Inflammatory macrophage treated with lipopolysaccharide for 1 hour (primary cell): Measurements from ENCODE around the gene TFIP11.

ENCODE experiments used
- DNase-seq, 2 donors: peaks; one replicate each; pipeline ENCODE4 v3.0.0-alpha.2; 2020 to 2022

TFIP11 gene

DNA sequence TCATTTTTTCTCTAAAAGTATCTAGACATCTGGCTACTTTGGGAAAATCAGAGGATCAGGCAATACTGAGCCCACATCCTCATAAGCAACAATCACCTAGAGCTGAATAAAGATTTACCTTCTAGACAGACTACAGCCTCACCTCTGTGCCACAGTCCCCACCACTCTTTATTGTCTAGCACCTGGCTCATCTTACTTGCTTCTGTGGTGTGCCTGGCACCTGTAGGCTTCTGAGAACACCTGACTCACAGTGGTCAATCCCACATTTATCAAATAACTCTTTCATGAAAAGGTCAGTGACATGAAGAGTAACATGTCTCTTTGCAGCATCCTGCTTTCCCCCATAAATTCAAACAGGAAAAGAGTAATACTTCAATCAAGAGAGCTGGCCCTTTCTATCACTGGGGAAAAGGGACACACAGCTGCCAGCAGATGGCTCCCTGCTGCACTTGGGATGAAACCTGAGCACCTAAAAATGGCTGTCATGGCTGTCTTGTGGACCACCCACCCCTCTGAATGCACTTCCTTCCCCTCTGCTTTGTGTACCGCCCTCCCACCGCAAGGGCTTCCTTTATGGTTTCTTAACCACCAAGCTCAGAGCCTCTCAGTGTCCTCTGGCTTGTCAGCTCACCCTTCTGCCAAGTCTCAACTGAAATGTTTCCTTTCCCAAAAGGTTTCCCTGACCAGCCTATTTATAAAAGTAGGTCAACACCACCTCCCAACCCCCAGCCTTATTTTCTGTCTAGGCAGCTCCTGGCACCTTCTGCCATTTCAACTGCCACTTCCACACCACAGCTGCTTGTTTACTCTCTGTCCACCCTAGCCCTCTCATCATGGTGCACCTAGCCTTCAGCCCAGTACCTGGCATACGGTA, 9.3 kb downstream of the TFIP11 start:
- peak; percentile 31 to 35 for DNase-seq

DNA sequence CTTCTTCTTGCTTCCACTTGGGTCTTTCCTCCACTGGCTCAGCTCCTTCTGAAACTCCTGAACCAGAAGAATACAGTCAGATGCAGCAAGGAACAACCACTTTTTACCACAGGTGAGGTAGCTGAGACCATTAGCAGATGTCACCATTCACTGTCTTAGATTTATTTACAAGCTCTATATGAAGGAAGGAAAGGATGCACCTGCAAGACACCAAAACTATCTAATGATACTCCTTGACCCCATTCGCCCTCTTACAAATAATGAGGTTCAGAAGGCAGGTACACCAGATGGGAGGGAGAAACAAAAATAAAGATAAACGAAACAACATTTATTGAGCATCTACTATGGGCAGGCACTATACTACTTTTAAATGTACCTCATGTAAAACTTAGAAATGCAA, 10.3 kb downstream of the TFIP11 start:
- DNase-seq, result no peak

DNA sequence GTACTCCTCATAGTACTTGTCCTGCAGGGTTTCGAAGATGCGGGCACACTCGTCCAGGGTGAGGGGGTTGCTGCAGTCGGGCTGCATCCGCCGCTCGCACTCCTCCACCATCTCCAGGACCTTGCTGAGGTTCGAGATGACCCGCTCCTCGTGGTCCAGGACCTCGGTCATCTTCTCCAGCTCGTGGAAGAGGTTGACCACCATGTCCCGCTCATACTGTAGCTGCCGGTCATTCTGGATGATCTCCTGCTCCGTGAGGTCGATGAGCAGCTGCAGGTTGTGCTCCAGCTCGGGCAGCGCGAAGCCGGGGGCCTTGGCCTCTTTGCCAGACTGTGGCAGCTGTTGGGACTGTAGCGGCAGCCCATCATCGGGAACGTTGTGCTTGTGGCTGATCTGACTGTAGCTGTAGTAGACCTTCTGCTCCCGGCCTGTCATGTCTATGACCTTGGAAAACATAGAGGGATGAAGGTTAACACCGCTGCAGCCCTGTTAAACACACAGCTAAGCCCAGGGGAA, 13.0 kb downstream of the TFIP11 start:
- DNase-seq, result no peak

DNA sequence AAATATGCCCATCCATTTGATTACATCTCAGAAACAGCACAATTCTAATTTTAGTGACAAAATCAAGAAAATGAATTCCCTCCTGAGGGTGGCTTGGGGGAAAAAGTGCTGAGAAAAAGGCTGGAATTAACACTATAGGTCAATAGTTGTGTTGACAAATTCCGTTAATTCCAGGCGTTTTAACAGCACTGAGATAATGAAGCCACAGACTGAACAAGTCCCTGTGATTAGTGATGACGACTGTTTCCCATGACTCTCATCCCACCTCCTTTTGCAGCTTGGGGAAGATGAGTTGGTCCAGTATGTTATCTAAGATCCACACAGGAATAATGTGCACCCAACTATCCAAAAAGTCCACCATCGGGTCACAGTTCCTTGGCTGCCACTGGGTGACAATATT, 15.8 kb downstream of the TFIP11 start:
- peak in 1 of 2 donors; percentile 39 for DNase-seq

DNA sequence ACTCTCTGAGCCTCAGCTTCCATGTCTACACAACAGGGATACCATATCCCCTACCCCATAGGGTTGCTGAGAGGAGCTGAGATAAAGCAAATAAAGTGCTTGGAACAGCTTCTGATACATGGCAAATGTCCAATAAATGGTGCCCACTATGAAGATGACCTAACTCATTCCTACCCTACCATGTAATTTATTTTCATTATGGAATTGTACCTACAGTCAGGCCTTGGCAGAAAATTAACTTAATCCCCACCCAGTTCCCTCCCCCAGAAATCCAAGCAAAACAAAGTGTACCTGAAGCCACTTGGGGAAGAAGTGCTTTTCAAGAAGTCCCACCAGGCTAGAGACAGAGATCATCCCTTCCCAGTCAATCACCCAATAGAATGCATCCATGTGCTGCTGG, 17.8 kb downstream of the TFIP11 start:
- DNase-seq, result no peak

DNA sequence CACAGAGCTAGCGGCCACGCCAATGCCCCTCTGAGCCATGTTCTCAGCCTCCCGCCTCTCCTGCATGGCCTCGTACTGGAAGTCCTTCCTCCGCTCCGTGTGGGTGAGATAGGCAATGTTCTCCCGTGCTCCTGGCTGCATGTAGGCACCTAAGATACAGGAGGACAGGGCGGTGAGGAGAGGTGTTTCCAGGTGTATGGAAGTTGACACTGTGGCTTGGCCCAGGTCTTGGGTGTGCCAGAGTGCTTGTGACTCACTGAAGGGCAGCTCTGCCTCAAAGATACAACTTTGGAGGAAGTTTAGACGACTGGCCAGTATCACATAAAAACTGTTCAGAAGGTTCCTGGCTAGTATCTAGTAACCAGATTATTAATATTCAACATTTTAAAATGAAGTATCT, 20.1 kb downstream of the TFIP11 start:
- no peak for DNase-seq

DNA sequence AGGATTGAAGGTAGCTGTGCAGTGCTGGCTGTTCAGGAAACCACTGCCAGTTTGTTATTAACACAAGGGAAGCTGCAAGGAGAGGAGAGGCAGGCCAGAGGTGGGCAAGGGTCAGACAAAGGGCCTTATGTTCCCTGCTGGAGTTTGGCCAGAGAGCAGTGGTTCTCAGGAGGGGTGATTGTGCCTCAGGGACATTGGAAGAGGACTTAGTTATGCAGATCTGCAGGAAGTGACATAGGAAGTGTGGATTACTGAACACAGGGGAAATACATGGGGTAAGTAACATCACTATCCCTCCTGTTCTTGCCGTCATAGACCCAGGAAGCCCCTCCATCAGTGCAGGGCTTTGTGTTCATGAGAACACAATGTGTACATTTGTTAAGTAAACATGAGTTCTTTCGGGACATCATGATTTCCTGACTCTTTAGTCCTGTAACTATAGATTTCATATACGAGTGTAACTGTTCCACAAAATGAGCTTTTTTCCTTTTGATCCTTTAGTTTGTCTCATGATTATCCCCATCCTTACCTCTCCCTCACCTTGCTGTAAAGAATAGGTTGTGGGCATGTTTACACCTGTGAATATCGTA, 22.7 kb downstream of the TFIP11 start:
- DNase-seq, result no peak

DNA sequence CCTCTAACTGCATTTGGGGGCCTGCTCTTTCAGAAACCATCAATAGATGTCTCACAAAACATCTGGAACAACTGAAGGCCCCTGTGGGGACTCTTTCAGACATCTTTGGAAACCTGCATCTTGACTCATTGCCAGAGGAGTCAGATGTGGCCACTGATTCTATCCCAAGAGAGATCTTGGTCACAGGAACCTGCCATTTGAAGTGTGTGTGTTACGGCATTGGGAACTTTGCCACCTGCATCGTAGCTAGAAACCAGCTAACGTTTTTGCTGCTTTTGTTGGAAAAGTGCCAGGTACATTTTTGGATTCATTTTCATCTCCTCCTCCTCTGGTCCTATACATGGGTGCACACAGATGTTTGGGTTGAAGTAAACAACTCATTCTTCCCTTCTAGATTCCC, 24.3 kb downstream of the TFIP11 start:
- DNase-seq, result no peak

DNA sequence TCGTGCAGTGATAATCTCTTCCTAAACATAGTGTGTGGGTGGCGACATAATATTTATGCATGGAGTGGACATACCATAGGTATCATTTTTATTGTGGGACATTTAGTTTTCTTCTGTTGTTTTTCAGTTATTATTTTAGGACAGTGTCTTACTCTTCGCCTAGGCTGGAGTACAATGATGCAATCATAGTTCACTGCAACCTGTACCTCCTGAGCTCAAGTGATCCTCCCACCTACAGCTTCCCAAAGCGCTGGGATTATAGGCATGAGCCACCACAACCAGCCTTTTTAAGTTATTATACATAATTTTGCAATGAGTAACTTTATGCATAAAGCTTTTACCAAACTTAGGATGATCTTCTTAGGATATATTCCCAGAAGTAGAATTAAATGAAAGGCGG, 25.9 kb downstream of the TFIP11 start:
- DNase-seq, result no peak

DNA sequence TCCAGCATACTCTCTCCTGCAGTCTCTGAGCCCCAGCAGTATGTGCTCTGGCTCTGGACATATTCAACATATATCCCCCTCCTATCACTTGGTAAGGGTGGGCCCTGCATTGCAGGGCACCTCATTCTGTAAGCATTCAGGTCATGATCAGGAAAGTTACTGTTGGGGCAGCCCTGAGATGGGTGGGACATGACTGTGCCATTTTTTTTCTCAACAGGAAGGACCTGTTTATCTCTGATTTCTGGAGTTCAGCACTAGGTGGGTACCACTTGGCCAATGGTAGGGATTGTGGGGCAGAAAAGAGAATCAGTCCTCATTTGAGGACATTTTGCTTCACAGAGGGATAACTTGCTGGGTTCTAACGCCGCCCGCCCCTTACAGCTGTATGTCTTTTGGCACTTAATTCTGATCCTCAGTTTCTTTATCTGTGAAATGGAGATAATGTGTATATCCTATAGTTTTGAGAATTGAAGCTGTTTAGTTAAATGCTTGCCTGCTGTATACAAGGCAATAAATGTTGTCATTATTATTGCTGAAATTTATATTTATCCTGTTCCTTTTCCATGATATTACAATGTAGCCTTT, 26.4 kb downstream of the TFIP11 start:
- no peak for DNase-seq

DNA sequence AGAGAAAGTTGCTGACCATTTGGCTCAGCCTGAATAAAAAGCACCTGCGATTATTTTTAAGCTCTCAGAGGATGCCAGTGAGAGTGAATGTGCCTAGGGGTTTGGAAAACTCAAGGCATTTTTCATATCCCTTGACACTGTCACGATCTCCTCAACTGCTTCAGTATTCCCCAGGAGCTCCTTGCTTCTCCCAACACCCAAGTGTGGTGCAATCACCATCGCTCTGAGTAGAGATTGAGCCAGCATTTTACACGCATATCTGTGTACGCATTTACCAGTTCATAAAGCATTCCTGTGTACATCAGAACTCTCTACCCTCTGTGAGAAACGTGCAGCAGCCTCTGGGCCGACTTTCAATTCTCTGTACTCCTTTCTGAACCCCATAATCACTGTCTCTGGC, 27.3 kb downstream of the TFIP11 start:
- DNase-seq, result no peak

DNA sequence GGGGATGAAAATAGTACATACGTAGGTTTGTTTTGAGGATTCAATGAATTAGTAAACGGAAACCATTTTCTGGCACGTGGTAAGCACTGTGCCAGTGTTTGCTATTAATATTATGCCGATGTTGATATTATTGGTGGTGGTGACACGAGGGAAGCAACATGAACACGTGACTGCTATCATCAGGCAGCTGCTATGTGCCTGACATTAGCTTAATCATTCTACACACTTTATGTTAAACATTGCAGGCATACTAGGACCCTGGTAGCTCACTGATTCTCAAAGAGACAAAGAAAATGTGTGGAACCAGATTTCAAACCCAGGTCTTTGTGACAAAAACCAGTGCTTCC, 27.9 kb downstream of the TFIP11 start:
- DNase-seq, result no peak

DNA sequence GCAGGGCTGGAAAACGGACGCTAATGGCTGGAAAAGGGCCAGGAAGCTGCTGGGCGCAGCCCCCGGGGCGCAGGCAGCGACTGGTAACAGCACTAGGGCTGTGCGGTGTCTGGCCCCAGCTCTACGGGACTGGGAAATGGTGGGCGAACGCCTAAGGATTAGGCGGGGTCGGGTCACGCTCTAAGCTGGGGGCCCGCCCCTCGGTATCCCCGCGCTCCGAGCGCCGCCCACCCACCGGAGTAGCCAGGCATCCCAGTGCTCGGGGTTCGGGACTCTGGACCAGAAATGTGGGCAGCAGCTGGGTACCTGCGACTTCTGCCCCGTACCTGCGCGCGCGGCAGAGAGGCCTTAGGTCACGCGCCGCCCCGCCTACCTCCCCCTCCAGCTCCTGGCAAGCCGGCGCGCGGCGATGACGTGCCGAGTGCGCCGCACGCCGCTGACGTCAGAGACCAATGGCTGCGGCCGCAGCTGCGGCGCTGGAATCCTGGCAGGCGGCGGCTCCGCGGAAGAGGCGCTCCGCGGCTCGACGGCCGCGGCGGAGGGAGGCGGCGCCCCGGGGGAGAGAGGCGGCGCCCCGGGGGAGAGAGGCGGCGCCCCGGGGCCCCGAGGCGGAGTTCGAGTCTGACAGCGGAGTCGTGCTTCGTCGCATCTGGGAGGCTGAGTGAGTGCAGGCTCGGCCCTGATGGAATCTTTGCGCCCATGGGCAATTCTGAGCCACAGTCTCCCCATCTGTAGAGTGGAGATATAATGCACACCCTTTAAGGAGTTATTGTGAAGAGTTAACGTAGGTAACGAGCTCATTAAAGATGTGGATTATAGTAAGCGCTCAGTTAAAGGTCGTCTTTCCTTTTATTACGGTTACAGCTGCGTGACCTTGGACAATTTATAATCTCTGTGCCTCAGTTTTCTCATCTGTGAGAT, 28.6 kb downstream of the TFIP11 start, which contains the start of the genes HPS4 and SRRD:
HPS4 (minus strand) TSS at position 345 of the 921 bp plus-strand sequence. CDS start 2,021 bp downstream, outside the sequence.
SRRD (plus strand) TSS at position 439 of the 921 bp plus-strand sequence; CDS start at position 453, 14 bp downstream.
- peak; percentile 81 to 95 for DNase-seq

DNA sequence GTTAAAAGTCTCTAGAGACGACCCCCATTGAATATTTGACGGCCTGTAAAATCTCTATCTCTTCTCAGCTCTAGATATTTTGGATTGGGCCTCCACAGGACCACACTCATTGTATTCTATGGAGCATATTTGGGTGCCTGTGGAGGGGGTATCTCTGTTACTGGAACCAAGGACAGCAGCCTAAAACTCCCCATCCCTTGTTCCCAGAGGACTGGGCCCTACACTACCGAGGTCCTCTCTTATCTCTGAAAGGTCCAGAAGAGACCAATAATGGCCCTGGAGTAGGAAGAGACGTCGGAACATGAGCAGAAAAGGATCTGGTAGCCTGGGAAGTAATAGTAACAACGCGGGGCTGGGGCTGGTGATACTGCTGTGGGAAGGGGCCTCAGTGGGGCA, 29.2 kb downstream of the TFIP11 start:
- DNase-seq, result no peak

DNA sequence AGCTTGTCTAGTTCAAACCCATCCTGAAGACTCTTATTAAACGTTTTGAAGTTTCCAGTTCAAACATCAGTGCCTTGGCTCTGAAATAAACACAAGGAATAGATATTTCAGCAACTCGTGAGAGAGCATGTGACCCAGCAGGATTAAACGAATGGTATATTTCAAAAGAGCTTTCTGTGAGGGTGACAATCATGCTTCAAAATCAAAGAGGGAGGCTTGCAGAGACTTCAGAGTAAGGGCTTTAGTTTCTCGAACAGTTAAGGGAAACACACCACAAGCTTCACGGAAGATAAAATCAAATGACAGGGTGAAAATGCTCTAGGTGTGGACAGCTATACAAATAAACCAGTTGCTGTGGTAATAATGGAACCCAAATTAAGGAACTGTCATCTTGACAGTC, 30.1 kb downstream of the TFIP11 start:
- no peak for DNase-seq

DNA sequence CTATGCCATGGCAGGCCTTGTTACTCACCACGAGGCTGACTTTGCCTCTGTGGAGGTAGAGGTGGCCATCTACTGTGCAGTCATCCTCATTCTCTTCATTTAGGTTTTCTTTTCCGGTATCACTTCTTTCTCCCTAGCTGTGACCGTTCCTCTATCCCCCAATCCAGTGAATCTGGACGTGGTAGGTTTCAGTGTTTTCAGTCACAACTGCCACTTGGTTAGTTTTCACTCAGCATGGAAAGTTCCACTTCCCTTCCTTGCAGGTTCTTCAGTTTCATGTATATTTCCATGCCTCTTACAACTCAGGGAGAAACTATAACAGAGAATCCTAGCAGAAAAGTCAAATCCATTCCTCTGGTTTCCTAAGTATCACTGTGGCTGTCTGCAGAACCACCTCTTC, 30.6 kb downstream of the TFIP11 start:
- no peak for DNase-seq

DNA sequence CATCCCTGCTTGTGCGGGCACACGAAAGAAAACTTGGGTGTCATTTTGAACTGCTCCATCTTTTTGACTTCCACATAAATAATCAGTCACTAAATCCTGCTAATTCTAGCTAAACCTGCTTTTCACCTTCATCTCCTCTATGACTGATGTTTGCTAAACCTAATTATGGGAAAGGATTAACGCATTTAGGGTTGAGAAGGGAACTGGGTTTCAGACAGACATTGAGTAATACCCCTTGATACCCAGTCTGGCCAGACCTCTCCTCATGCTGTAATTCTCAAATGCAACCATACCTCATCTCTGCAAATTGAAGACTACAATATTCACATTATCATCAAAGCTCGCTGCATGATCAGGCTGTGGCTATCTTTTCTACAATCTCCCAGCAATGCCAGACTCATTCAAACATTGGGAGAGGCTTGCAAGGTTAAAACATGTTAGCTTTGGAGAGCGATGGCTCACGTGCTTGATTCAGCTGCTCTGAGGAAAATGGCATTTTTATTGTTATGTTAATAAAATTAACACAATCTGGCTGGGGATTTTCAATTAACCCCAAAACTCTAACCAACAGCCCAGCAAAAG, 31.1 kb downstream of the TFIP11 start:
- no peak for DNase-seq

DNA sequence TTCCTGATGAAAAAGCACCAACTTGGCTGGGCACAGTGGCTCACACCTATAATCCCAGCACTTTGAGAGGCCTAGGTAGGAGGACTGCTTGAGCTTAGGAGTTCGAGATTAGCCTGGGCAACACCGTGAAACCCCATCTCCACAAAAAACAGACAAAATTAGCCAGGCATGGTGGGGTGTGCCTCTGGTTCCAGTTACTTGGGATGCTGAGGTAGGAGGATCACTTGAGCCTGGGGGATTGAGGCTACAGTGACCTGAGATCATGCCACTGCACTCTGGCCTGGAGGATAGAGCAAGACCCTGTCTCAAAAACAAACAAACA, 31.7 kb downstream of the TFIP11 start:
- no peak for DNase-seq

DNA sequence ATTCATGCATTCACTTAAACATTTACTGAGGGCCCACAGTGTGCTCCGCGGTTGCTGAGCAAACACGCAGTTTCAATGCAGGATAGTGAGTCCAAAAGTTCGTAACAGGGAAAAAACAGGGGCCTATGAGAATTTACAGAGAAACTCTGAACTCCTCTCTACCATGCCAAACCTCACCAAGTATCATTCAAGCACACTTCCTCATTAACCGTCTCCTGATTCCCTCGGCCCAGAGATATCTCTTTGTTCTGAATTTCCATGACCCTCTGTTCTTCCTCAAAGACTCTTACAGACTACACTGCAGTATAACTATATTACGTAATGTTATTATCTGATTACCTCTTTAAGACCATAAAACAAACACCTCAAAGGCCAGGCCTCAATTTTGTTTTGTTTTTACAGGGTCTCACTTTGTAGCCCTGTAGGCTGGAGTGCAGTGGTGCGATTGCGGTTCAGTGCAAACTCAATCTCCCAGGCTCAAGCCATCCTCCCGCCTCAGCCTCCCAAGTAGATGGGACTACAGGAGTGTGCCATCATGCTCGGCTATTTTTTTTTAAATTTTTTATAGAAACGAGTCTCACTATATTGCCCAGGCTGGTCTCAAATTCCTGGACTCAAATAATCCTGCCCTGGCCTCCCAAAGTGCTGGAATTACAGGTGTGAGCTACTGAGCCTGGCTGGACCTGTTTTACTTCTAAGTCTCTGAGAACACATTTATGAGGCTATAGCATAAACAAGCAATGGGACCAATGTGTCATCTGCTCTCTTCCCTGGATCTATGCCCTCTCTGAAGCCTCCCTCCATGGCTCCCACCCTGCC, 32.3 kb downstream of the TFIP11 start:
- DNase-seq, result peak; percentile 49 to 55

DNA sequence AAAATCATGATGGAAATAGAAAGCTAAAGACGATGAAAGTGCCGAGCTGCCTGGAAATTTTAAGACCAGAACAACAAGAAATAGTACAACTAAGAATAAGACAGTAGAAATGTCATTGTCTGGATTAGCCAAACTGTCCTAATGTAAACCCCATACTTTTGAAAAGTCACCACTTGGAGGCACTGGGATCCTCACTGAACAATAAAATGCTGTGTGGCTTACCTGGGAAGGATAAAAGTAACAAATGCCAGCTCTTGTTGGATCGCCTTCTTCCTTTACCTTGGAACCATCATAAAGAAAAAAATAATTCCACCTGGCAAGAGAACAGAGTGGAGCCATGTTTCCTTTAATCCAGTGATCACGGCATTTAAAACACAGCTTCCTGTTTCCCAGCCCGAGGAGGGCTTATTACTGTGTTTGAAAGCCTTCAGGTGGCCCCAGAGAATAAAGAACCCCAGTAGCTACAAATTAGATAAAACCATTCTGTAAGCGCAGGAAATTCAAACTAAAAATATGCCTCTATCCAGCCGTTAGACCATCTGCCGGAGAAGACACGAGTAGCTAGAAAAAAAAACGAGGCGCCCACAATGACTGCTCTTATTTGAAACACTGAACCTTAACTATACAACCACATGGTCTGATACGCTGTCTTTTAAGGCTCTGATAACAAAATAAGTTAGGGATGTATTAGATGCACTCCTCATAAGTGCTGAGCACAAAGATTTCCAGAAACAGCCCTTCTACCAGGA, 33.1 kb downstream of the TFIP11 start:
- DNase-seq, result no peak

DNA sequence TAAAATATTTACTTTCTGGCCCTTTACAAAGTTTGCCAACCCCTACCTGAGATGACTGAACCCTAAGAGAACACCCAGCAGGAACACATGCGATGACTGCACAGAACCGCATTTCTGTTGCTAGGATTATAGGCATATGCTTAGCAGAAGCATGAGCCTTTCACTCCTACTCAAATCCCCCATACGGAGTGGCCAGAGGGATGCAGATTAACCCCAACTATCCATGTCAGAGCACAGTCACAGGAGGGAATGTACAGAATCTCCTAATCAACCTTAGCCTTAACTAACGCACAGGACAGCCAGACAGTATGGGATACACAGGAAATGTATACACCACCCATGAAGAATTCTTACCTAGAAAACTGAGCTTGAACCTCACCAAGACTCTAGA, 34.9 kb downstream of the TFIP11 start:
- DNase-seq, result peak; percentile 37 to 66
